Coronary artery (tissue), 2 donors: ENCODE results near the gene CTNNBL1.

Experiments
- DNase-seq: peaks from one replicate; pipeline ENCODE4 v3.0.0-alpha.2; 2017; ENCODE audit warnings: low spot score
- H3K27ac ChIP-seq, 2 donors: fragments of 200-600 bp; sonication (generic); one replicate each; pipeline ENCODE4 v1.5.1; 2016 to 2019
- H3K4me3 ChIP-seq: fragments of 200-600 bp; sonication (generic); 2 replicates; pipeline ENCODE4 v1.5.1; 2016; ENCODE audit warnings: mild to moderate bottlenecking, moderate library complexity
- CTCF ChIP-seq: fragments of 200-600 bp; sonication (generic); IDR thresholded peaks from one replicate; pipeline ENCODE4 v1.5.1; 2019; ENCODE audit warnings: antibody characterized with exemption

Gene CTNNBL1

GRCh38 chr20:37868851-37869333, 175.1 kb downstream of the CTNNBL1 start:
- no peak for DNase-seq
- TF ChIP-seq CTCF = no peak
- no peak overlapping the region for H3K4me3 ChIP-seq
- H3K27ac ChIP-seq = no peak overlapping the region

GRCh38 chr20:37869334-37869861, 175.6 kb downstream of the CTNNBL1 start:
- no peak for DNase-seq
- H3K27ac ChIP-seq = no peak overlapping the region
- TF ChIP-seq CTCF = no peak
- H3K4me3 ChIP-seq = no peak overlapping the region

- no peak for DNase-seq
- Histone ChIP-seq H3K4me3 (no peak overlapping the region), H3K27ac (no peak overlapping the region)
- TF ChIP-seq CTCF = no peak
Observed at GRCh38 chr20:37870294-37870693, 176.5 kb downstream of the CTNNBL1 start.

GRCh38 chr20:37871751-37872150, 177.9 kb downstream of the CTNNBL1 start:
- TF ChIP-seq CTCF = no peak
- Histone ChIP-seq H3K27ac (no peak overlapping the region), H3K4me3 (no peak overlapping the region)
- DNase-seq = no peak

GRCh38 chr20:37872161-37872560, 178.3 kb downstream of the CTNNBL1 start:
- DNase-seq = no peak
- Histone ChIP-seq H3K27ac (no peak overlapping the region), H3K4me3 (no peak overlapping the region)
- no peak for TF ChIP-seq CTCF

GRCh38 chr20:37873884-37874283, 180.1 kb downstream of the CTNNBL1 start:
- Histone ChIP-seq H3K27ac (no peak overlapping the region), H3K4me3 (no peak overlapping the region)
- DNase-seq = no peak
- TF ChIP-seq CTCF = no peak

GRCh38 chr20:37875460-37876175, 181.8 kb downstream of the CTNNBL1 start:
- no peak overlapping the region for H3K4me3 ChIP-seq
- no peak for TF ChIP-seq CTCF

More at GRCh38 chr20:37875460-37876175, 181.8 kb downstream of the CTNNBL1 start:
- no peak for DNase-seq
- no peak overlapping the region for H3K27ac ChIP-seq
